Transverse colon (tissue), 4 donors: ENCODE results near the gene TRHDE.

Experiments used
- CTCF ChIP-seq, 5 experiments: fragments of 200-600 bp in 3 of 5; fragments of 450-650 bp in 2 of 5; sonication (generic) in 3 of 5; IDR thresholded peaks; 1 replicate in 2 of 5; 2 replicates in 3 of 5; pipeline ENCODE4 v1.5.1; 2016 to 2017; ENCODE audit warnings: antibody characterized with exemption in 5 of 5, inconsistent platforms in 3 of 5, mild to moderate bottlenecking in 2 of 5, moderate library complexity in 1 of 5
- EP300 ChIP-seq: sonication (generic); formaldehyde crosslinking; IDR thresholded peaks from one replicate; pipeline ENCODE4 v1.6.1; 2017; ENCODE audit warnings: antibody characterized with exemption, low read depth
- POLR2A ChIP-seq: fragments of 450-650 bp; IDR thresholded peaks from one replicate; pipeline ENCODE4 v1.6.1; 2016; ENCODE audit warnings: antibody characterized with exemption, mild to moderate bottlenecking, moderate library complexity
- POLR2AphosphoS5 ChIP-seq, 3 donors: sonication (generic); formaldehyde crosslinking; IDR thresholded peaks; one replicate each; pipeline ENCODE4 v1.6.1; 2016; ENCODE audit warnings: antibody characterized with exemption in 3 of 3

- no peak for TF ChIP-seq CTCF (IDR thresholded peaks at IDR 0.05)
- TF ChIP-seq POLR2A: no peak
- TF ChIP-seq EP300: no peak
- TF ChIP-seq POLR2AphosphoS5 (IDR thresholded peaks at IDR 0.05): no peak
Measured at GRCh38 chr12:72499244-72499643, 227.1 kb downstream of the TRHDE start.
